ENCODE data around the gene SPZ1. TPM values are rescaled to one million over a fixed set of nuclear protein-coding genes. Genes with fewer than 3 reads are reported as not detected.

The SPZ1 gene
- total RNA-seq, 1 donor from 2014 or later, result not detected

DNA sequence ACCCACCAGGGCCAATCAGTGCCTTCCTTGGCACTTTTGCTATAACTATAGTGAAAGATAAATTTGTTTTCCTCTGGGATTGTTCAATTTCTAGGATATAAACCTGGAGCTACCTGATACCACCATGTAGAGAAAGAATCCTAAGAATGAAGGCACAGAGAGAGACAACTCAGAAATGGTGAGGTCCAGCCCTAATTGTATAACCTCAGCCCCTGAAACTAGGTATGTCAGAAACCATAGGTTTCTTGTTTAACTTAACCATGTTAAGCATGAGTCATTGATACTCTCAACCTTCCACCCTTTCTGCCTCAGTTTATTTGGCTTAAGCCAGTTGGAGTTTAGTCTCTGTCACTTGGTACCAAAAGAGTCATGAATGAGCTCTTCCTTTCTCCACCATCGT lies 4.6 kb upstream of the SPZ1 start:
- H3K4me3 ChIP-seq, result no peak overlapping the region
- H3K36me3 ChIP-seq, result no peaks in the 10 kb centered on the region
- H4K20me1 ChIP-seq (ENCODE audit: low read depth), result no peaks in the 10 kb centered on the region
- no peaks in the 10 kb centered on the region for H3K27me3 ChIP-seq
- H3K36me3 Mint-ChIP-seq, result no peaks in the 10 kb centered on the region
- H3F3A ChIP-seq (ENCODE audit: low read depth), result no peaks in the 10 kb centered on the region
- H3K4me2 ChIP-seq, result no peak overlapping the region
- no peak overlapping the region for H3K27ac ChIP-seq
- peaks cover 3% of the 10 kb centered on the region for H3K27me3 Mint-ChIP-seq (ENCODE audit: insufficient read depth, low read depth)
- peaks cover 18% of the 10 kb centered on the region for H3K9me3 Mint-ChIP-seq
- H3K27ac Mint-ChIP-seq, result no peak overlapping the region
- no peaks in the 10 kb centered on the region for H3K9me3 ChIP-seq (ENCODE audit: low read depth)
- no peaks in the 10 kb centered on the region for H3K4me1 ChIP-seq
- DNase-seq (ENCODE audit: low spot score), result no peak
- H3K4me3 Mint-ChIP-seq, result no peak overlapping the region
- no peak overlapping the region for H3K9ac ChIP-seq
- TF ChIP-seq EZH2 (IDR thresholded peaks at IDR 0.05), result no peak
- TF ChIP-seq EZH2phosphoT487 (IDR thresholded peaks at IDR 0.05), result no peak
- TF ChIP-seq CTCF (IDR thresholded peaks at IDR 0.05), result no peak
- no peaks in the 10 kb centered on the region for H3K79me2 ChIP-seq (ENCODE audit: low read depth)
- peaks cover 5% of the 10 kb centered on the region for H3K4me1 Mint-ChIP-seq
- H2AFZ ChIP-seq (replicated peaks), result no peak overlapping the region

- no peaks in the 10 kb centered on the region for H3K4me1 ChIP-seq
- no peak for DNase-seq (ENCODE audit: low spot score)
- peaks cover 18% of the 10 kb centered on the region for H3K9me3 Mint-ChIP-seq
- no peaks in the 10 kb centered on the region for H3K79me2 ChIP-seq (ENCODE audit: low read depth)
- no peaks in the 10 kb centered on the region for H4K20me1 ChIP-seq (ENCODE audit: low read depth)
- H3K36me3 Mint-ChIP-seq, result peaks cover under 1% of the 10 kb centered on the region
- H3K4me2 ChIP-seq, result no peak overlapping the region
- TF ChIP-seq CTCF (IDR thresholded peaks at IDR 0.05), result no peak
- no peak for TF ChIP-seq EZH2 (IDR thresholded peaks at IDR 0.05)
- TF ChIP-seq EZH2phosphoT487 (IDR thresholded peaks at IDR 0.05), result no peak
- peaks cover 2% of the 10 kb centered on the region for H3F3A ChIP-seq (ENCODE audit: low read depth)
- H2AFZ ChIP-seq (replicated peaks), result peak overlapping the region; percentile 43
- peaks cover 7% of the 10 kb centered on the region for H3K4me1 Mint-ChIP-seq
- peaks cover 3% of the 10 kb centered on the region for H3K27me3 Mint-ChIP-seq (ENCODE audit: insufficient read depth, low read depth)
- no peaks in the 10 kb centered on the region for H3K36me3 ChIP-seq
- no peaks in the 10 kb centered on the region for H3K9me3 ChIP-seq (ENCODE audit: low read depth)
- H3K27ac ChIP-seq, result no peak overlapping the region
- no peaks in the 10 kb centered on the region for H3K27me3 ChIP-seq
- no peak overlapping the region for H3K27ac Mint-ChIP-seq
- H3K4me3 ChIP-seq, result no peak overlapping the region
- no peak overlapping the region for H3K4me3 Mint-ChIP-seq
- no peak overlapping the region for H3K9ac ChIP-seq
Measured at GRCh38 chr5:80318212-80318611, 1.6 kb upstream of the SPZ1 start.

- peaks cover 11% of the 10 kb centered on the region for H3K9me3 Mint-ChIP-seq
- no peak for DNase-seq (ENCODE audit: low spot score)
- H3K79me2 ChIP-seq (ENCODE audit: low read depth), result no peaks in the 10 kb centered on the region
- H4K20me1 ChIP-seq (ENCODE audit: low read depth), result no peaks in the 10 kb centered on the region
- no peak overlapping the region for H3K27ac ChIP-seq
- H3K4me1 Mint-ChIP-seq, result peaks cover 24% of the 10 kb centered on the region
- no peak overlapping the region for H3K4me3 Mint-ChIP-seq
- TF ChIP-seq EZH2 (IDR thresholded peaks at IDR 0.05), result no peak
- no peak for TF ChIP-seq CTCF (IDR thresholded peaks at IDR 0.05)
- no peak for TF ChIP-seq EZH2phosphoT487 (IDR thresholded peaks at IDR 0.05)
- H3K27ac Mint-ChIP-seq, result peak overlapping the region; percentile 96
- H3K9me3 ChIP-seq (ENCODE audit: low read depth), result no peaks in the 10 kb centered on the region
- peaks cover 3% of the 10 kb centered on the region for H3K36me3 Mint-ChIP-seq
- no peak overlapping the region for H2AFZ ChIP-seq (replicated peaks)
- H3K9ac ChIP-seq, result no peak overlapping the region
- H3F3A ChIP-seq (ENCODE audit: low read depth), result peaks cover 17% of the 10 kb centered on the region
- H3K4me3 ChIP-seq, result no peak overlapping the region
- H3K4me1 ChIP-seq, result peaks cover 12% of the 10 kb centered on the region
- no peak overlapping the region for H3K4me2 ChIP-seq
- no peaks in the 10 kb centered on the region for H3K27me3 ChIP-seq
- H3K36me3 ChIP-seq, result no peaks in the 10 kb centered on the region
- peaks cover 2% of the 10 kb centered on the region for H3K27me3 Mint-ChIP-seq (ENCODE audit: insufficient read depth, low read depth)
Measured at GRCh38 chr5:80324912-80325311, 5.1 kb downstream of the SPZ1 start.

Measured in neural progenitor cell (in vitro differentiated cells).